GM15510 (cell line): ENCODE data around the gene ADGRB2.

ENCODE experiments used
- POLR2A ChIP-seq: IDR thresholded peaks from 3 replicates; pipeline ENCODE4 v1.6.1; 2011; ENCODE audit warnings: borderline replicate concordance; ENCODE audit not compliant: insufficient read length; ENCODE audit errors: extremely low read depth

The ADGRB2 gene

DNA sequence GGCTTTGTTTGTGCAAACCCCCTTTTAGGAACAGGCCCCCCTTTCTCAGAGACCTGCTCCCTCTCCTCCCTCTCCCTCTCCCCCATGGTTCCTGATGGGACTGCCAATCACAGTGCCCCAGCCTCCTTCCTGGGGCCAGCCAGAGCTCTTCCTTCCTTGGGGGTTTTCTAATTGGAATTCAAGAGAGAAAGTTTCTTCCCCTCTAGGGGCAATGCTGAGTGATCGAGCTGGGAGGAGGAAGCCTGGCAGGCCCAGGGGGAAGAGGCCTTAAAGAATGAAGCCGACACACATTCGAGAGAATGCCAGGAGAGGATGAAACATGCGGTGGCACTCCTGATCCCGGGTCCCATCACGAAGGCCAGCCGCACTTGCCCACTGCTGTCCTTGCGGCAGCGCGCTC, 39.0 kb downstream of the ADGRB2 start:
- no peak for TF ChIP-seq POLR2A

DNA sequence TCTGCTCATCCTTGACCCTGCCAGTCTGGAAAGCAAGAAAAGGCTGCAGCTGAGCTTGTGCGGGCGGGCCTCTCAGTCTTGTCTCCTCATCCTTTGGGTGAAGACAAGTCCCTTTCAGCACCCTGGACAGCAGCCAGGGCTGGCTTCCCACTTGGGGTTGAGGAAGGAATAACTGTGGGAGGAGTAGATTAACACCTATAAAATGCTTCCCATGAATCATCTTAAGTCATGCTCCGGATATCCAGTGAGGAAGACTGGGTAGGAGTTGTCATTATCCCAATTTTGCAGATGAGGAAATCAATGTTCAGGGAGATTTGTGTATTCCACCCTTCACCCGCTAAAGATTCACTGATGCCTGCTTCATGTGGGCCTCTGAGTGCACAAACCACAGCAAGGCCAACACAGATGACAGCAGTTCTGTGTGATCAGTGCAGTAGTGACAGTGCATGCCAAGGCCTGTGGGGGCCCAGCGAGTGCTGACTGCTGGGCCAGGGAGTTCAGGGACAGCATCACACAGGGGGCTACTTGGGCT, 40.2 kb downstream of the ADGRB2 start:
- TF ChIP-seq POLR2A, result no peak

DNA sequence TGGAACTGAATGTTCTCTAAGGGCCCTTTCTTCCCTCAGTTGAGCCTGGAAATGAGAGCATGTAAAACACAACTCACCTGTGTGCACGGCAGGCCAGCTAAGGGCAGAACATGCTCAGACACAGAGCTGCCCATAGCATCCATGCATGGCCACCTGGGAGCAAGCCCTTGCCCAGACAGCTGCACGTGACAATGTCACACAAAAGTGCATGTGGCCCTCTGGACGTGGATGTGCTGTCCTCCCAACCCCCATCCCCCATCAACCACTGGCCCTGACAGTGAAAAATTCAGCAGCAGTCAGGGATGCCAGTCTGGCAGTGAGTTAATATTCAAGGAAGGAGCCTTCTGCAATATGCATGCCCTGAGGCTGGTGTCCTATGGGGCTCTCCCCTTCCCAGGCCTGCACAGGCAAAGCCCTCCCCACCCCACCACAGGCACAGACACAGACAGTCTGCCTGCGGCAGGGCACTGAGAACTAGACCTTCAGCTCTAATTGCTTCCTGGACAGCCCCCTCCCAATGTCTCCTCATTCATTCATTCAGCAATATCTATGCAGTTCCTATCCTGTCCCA, 45.7 kb downstream of the ADGRB2 start:
- no peak for TF ChIP-seq POLR2A

DNA sequence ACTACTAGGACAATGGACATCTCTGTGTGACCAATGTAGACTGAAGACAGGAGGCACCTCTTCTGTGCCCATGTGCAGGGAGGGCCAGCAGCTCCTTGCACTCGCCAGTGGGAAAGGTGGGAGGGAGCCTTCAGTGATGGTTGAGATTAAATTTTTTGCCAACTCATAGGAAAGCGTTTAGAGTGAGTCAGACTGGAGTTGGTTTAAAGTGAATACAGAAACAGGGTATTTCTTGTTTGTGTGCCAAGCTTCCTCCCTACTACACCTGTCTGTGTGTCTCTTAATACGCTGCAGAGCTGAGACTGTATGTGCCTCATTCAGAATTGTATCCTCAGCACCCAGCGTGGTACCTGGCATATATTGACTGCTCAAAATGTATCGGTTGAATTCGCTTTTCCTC, 46.8 kb downstream of the ADGRB2 start:
- no peak for TF ChIP-seq POLR2A

GRCh38 chr1:31715873-31716220, 48.3 kb downstream of the ADGRB2 start:
- no peak for TF ChIP-seq POLR2A

DNA sequence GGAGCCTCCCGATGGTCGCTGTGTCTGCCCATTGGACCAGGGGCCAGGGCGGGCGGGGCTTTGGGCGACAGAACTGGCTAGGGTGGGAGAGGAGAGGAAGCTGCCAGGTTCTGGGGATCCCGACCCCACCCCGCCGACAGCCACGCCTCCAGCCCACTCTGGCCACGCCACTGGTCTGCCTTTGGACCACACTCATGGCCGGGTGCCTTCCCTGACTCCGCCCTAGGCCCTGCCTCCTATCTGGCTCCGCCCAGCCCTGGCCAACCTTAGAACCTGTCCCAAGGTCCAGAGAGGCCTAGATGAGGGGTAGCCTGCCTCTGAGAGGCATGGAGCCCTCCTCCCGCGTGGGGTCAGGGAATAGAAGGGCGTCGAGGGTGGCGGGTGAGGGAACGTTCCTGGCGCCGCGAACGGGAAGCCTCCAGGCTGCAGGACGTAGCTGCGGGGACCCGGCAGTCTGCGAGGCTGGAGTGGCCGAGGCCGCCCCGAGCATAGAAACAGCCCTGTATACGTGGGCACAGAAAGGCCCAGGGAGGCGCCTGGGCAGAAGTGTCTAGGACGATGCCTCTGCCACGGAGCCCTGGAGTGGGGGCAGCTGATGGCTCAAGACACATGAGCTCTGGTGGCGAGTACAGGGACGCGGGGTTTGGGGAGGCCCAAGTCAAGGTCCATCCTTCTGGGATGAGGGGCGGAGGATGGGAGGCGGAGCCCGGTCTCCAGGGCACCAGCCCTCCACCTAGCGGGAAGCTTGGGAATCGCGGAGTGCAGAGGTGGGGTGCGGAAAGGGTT, 48.9 kb downstream of the ADGRB2 start:
- no peak for TF ChIP-seq POLR2A

DNA sequence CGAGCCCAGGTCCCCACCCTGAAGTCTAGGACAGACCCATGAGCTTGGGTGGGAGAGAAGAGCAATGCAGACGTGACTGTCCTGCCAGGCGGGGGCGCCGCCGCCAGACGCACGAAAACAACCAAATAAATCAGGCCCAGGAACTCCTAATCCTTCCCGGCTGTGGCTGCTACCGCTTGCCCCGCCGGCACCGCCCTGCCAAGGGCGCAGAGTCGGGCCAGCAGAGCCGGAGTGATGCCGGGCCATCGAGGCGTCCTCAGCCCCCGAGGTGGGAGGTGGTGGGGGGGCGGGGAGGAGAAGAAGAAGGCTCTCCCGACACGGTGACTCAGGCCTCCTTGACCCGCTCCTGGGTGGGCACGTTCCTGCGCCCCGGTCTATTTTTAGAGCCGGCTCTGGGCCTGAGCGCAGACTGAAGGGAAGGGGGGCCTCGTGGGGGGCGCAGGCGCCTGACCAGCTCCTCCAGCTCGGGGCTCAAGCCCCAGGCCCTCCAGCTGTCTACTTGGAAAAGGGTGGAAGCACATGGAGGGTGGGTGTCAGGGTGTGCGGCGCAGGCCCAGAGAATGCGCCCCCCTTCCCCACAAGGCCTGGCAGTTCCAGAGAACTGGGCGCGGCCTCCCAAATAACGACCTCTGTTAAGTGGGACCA, 49.6 kb downstream of the ADGRB2 start:
- no peak for TF ChIP-seq POLR2A

- TF ChIP-seq POLR2A, result no peak
Measured at GRCh38 chr1:31712630-31713029, 51.5 kb downstream of the ADGRB2 start.

DNA sequence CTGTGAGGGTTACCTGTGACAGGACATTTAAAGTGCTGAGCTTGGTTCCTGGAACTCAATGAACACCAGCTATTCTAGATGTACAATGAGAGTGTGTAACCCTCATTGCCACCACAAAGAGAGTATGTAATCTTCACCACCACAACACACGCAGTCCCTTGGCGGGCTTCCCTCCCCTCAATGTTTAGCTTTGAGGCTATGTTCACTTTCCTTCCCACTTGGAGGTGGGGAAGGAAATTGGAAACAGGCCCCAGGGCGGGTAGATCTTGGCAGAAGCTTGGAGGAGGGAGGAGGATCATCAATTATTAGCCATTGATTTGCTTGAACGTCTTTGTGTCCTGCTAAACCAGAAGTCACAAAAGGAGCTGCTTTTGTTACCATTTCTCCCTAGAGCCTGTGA, 52.1 kb downstream of the ADGRB2 start:
- no peak for TF ChIP-seq POLR2A

GRCh38 chr1:31708324-31708723, 55.8 kb downstream of the ADGRB2 start:
- no peak for TF ChIP-seq POLR2A

DNA sequence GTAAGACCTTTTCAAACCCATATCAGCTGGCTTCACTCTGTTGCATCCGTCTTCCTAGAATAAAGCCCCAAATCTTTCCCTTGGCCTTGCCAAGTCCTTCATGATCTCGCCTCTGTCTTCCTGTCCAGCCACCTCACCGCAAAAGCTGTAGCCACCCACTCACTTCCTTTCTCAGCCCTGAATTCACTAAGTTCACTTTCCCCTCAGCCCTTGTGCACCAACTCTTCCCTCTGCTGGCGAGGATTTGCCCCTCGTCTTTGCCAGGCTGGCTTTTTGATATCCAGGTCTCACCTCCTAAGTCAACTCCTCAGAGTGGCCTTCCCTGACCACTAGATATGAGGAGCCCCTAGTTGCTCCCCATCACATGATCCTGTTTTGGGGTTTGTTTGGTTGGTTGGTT, 56.4 kb downstream of the ADGRB2 start:
- TF ChIP-seq POLR2A, result no peak

- no peak for TF ChIP-seq POLR2A
Measured at GRCh38 chr1:31706384-31707058, 57.6 kb downstream of the ADGRB2 start.

GRCh38 chr1:31705080-31705866, 58.9 kb downstream of the ADGRB2 start:
- TF ChIP-seq POLR2A, result no peak

DNA sequence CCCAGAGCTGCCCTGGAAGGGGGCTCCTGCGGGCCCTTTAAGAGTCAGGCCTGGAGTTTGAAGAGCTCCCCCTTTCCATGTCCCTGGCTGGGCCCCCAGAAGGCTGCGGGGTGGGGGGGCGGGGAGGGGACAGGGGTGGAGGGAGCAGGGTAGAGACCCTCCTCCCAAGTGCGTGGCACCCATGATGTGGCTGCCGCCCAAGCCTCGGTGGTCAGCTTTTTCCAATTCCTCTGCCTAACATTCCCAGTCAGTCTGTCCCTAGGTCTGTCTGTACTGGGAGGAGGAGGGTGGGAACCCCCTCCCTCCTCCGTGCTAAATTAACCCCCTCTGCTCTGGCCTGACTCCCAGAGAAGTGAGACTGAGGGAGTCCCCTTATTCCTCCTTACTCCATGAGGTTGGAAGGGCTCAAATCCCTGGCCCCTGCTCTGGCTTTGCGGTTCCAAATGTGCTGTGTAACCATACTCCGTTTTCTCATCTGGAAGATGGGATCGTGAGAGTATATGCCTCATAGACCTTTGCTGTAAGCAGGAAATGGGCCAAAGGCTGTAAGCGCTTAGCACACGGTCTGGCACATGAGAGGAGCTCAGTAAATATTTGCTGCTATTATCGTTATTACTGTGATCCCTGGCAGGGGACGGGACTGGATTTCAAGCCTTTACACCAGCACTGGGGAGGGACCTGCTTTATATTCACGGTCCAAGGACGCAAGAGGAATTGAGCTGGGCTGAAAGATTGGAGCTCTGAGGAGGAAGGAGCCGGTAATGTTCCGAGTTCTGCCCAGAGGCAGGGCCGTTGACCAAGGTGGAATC, 59.7 kb downstream of the ADGRB2 start:
- TF ChIP-seq POLR2A, result no peak
